Upper lobe of left lung (tissue), 4 donors: ENCODE measurements around the gene LRRIQ1.

Experiments
- CTCF ChIP-seq, 6 experiments: fragments of 450-650 bp in 4 of 6; fragments of 200-600 bp in 2 of 6; sonication (generic) in 2 of 6; IDR thresholded peaks; one replicate each; pipeline ENCODE4 v1.5.1; 2016 to 2019; ENCODE audit warnings: antibody characterized with exemption in 6 of 6
- EP300 ChIP-seq, 4 donors: sonication (generic); formaldehyde crosslinking; IDR thresholded peaks; one replicate each; pipeline ENCODE4 v1.5.1; 2017; ENCODE audit warnings: antibody characterized with exemption in 4 of 4, control low read depth in 2 of 4
- POLR2A ChIP-seq, 4 donors: fragments of 450-650 bp; IDR thresholded peaks; one replicate each; pipeline ENCODE4 v1.5.1; 2016 to 2017; ENCODE audit warnings: antibody characterized with exemption in 4 of 4, mild to moderate bottlenecking in 2 of 4
- POLR2AphosphoS5 ChIP-seq, 2 donors: sonication (generic); formaldehyde crosslinking; IDR thresholded peaks; one replicate each; pipeline ENCODE4 v1.5.1; 2017; ENCODE audit warnings: antibody characterized with exemption in 2 of 2

DNA sequence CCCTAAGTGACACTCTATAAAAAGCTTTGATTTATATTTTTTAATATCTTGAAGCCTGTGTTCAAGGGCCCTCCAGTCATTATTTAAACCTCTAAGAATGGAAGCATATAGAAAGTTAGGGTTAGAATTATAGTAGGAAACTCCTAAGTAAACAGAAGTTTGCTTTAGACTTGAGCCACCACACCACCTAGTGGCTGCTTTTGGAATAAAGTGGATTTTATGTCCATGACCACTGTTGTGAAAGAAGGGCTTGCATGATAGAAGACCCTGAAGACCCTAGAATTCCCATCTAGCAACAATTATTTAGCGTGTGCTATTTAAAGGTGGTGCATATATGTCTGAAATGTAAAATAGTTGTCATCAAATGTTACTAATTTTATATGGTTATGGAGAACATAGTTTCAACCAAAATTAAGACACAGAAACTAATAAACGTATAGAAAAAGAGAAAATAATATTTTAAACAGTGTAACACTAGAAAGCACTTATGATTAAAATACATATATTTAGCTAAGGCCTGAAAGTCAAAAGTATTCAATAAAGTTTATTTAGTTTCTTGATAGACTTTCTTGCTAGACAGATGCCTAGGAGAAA is 21.3 kb downstream of the LRRIQ1 start:
- no peak for TF ChIP-seq POLR2A (IDR thresholded peaks at IDR 0.05)
- peak in 5 of 6 experiments; percentile 43 to 64 (median 58) for TF ChIP-seq CTCF (IDR thresholded peaks at IDR 0.05)
- TF ChIP-seq EP300 (IDR thresholded peaks at IDR 0.05) = no peak
- TF ChIP-seq POLR2AphosphoS5 (IDR thresholded peaks at IDR 0.05) = no peak
